ENCODE results near the gene NFATC2. TPM values are rescaled to one million over a fixed set of nuclear protein-coding genes. Genes with fewer than 3 reads are reported as not detected.

Gene NFATC2
- total RNA-seq, 1 experiment from 2014 or later: 6.3 TPM

DNA sequence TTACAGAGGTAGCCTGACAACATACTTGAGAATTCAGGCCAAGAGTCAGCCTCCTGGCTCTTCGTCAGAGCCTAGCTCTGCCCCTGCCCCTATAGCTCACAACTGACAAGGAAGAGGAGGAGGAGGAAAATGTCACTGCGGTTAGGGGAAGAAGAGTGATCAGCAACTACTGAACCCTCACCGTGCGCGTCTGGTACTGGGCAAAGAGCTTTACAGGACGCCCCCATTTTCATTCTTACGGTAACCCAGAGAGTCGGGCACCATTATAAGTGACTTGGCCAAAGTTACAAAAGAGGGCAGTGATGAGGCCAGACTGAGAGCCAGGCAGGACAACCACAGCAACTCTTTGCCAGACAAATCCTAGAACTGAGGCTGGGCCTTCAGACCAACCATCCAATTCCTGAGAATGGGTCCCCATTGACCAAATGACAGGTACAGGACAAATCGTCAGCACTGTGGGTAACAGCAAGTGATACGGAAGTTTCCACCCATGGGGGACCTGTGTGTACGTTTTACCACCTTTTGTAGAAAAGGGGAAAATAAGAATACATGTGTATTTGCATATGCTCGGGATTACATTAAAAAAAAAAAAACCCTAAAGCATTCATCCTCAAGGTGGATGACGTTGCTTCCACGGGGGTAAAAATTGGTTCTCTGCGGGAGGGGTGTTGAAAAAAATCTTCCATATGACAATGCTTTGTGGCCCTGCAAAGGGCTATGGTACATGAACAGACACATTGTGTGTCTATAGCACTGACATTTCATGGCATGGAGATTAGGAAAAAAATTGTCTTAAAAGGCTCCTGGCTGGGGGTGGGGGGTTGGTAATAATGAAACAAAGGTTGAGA is 118.0 kb downstream of the NFATC2 start:
- no TSS peak for BruUV-seq (replicated peaks)
- DNase-seq: no peak
- Histone ChIP-seq H3K4me1 (replicated peaks; ENCODE audit: insufficient read depth) (peaks cover 32% of the 10 kb centered on the region), H3K79me2 (ENCODE audit: low read depth) (no peaks in the 10 kb centered on the region), H3K4me3 (peak overlapping the region; percentile 2; the same call in 1 of the 2 replicates), H3F3A (ENCODE audit: insufficient read depth, low read depth) (peaks cover 33% of the 10 kb centered on the region), H4K20me1 (ENCODE audit: insufficient read depth) (no peaks in the 10 kb centered on the region), H3K27me3 (ENCODE audit: insufficient read depth, low read depth) (no peaks in the 10 kb centered on the region), H3K27ac (peak overlapping the region; percentile 77), H2AFZ (0 out of 2 replicates have a peak overlapping the region, but pooled peaks have one; percentile 2), H3K9me3 (ENCODE audit: insufficient read depth, low read depth) (no peaks in the 10 kb centered on the region), H3K9me2 (ENCODE audit: insufficient read depth) (no peaks in the 10 kb centered on the region), H3K4me2 (peak overlapping the region; percentile 60), H3K36me3 (ENCODE audit: low read depth) (no peaks in the 10 kb centered on the region)
- intact Hi-C loops (cut with micrococcal nuclease; ENCODE audit: unreplicated experiment): no loop called here
- ChIA-PET CTCF (no interaction called here), POLR2A (ENCODE audit: unreplicated experiment) (no interaction called here)
- no peak for TF ChIP-seq EZH2 (IDR thresholded peaks at IDR 0.05; ENCODE audit: low read depth)
- TF ChIP-seq, protein P1, sequence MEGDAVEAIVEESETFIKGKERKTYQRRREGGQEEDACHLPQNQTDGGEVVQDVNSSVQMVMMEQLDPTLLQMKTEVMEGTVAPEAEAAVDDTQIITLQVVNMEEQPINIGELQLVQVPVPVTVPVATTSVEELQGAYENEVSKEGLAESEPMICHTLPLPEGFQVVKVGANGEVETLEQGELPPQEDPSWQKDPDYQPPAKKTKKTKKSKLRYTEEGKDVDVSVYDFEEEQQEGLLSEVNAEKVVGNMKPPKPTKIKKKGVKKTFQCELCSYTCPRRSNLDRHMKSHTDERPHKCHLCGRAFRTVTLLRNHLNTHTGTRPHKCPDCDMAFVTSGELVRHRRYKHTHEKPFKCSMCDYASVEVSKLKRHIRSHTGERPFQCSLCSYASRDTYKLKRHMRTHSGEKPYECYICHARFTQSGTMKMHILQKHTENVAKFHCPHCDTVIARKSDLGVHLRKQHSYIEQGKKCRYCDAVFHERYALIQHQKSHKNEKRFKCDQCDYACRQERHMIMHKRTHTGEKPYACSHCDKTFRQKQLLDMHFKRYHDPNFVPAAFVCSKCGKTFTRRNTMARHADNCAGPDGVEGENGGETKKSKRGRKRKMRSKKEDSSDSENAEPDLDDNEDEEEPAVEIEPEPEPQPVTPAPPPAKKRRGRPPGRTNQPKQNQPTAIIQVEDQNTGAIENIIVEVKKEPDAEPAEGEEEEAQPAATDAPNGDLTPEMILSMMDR (conservative IDR thresholded peaks at IDR 0.05): no peak

DNA sequence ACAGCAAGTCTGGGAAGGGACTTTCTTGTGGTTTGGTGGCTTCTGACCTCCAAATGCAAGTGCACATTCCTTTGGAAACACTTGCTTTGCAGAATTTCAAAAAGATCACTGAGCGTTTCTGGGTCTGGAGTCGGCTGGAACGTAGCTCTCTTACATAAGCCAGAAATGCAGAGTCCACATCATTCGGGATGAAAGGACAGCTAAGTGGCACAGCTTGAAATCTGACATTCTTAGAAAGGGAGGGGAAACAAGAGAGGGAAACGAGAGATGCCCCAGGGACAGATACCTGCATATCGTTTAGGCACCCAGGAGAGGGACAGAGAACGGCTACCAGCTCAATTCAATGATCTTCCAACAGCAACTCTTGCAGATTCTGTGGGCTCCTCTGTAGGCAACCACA is 118.7 kb downstream of the NFATC2 start:
- Histone ChIP-seq H3K9me2 (ENCODE audit: insufficient read depth) (no peaks in the 10 kb centered on the region), H3K27ac (peak overlapping the region; percentile 77), H3F3A (ENCODE audit: insufficient read depth, low read depth) (peaks cover 33% of the 10 kb centered on the region), H4K20me1 (ENCODE audit: insufficient read depth) (no peaks in the 10 kb centered on the region), H3K9me3 (ENCODE audit: insufficient read depth, low read depth) (no peaks in the 10 kb centered on the region), H3K79me2 (ENCODE audit: low read depth) (no peaks in the 10 kb centered on the region), H2AFZ (no peak overlapping the region), H3K36me3 (ENCODE audit: low read depth) (no peaks in the 10 kb centered on the region), H3K4me3 (peak overlapping the region; percentile 16; the same call in 1 of the 2 replicates), H3K27me3 (ENCODE audit: insufficient read depth, low read depth) (no peaks in the 10 kb centered on the region), H3K4me1 (replicated peaks; ENCODE audit: insufficient read depth) (peaks cover 32% of the 10 kb centered on the region), H3K4me2 (peak overlapping the region; percentile 60)
- ChIA-PET POLR2A (ENCODE audit: unreplicated experiment) (no interaction called here), CTCF (no interaction called here)
- DNase-seq: peak; percentile 13 to 93
- intact Hi-C loops (cut with micrococcal nuclease; ENCODE audit: unreplicated experiment): no loop called here
- BruUV-seq (replicated peaks): no TSS peak
- no peak for TF ChIP-seq EZH2 (IDR thresholded peaks at IDR 0.05; ENCODE audit: low read depth)
- TF ChIP-seq, protein P1 (conservative IDR thresholded peaks at IDR 0.05): no peak

DNA sequence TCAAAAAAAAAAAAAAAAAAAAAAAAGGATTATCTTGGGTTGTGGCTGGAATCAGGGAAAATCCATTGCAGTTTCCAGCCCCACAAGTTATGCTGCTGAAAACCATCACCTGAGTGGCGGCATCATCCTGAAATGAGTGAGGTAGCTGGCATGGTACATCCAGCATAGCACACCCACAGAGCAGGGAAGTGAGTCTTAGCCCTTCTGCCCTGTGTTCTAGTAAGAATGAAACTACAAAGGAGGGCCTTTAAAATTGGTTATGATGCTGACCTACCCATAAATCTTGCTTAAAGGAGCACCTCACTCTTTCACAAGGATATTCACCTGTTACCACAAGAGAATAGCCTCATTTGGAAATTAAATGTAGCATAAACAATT is 119.2 kb downstream of the NFATC2 start:
- peak in 1 of 2 experiments; percentile 38 for DNase-seq
- Histone ChIP-seq H2AFZ (no peak overlapping the region), H3K27ac (peak overlapping the region; percentile 77), H3K4me2 (peak overlapping the region; percentile 60), H3K36me3 (ENCODE audit: low read depth) (no peaks in the 10 kb centered on the region), H4K20me1 (ENCODE audit: insufficient read depth) (no peaks in the 10 kb centered on the region), H3K79me2 (ENCODE audit: low read depth) (no peaks in the 10 kb centered on the region), H3F3A (ENCODE audit: insufficient read depth, low read depth) (peaks cover 33% of the 10 kb centered on the region), H3K9me2 (ENCODE audit: insufficient read depth) (no peaks in the 10 kb centered on the region), H3K4me1 (replicated peaks; ENCODE audit: insufficient read depth) (peaks cover 32% of the 10 kb centered on the region), H3K9me3 (ENCODE audit: insufficient read depth, low read depth) (no peaks in the 10 kb centered on the region), H3K4me3 (0 out of 2 replicates have a peak overlapping the region, but pooled peaks have one; percentile 16), H3K27me3 (ENCODE audit: insufficient read depth, low read depth) (no peaks in the 10 kb centered on the region)
- no TSS peak for BruUV-seq (replicated peaks)
- intact Hi-C loops (cut with micrococcal nuclease; ENCODE audit: unreplicated experiment): no loop called here
- ChIA-PET POLR2A (ENCODE audit: unreplicated experiment) (no interaction called here), CTCF (interaction anchor here (0.8 kb wide), 1 partner anchor 433 kb away, joined by 13 read pairs; no protein-coding TSS in a partner anchor)
- TF ChIP-seq EZH2 (IDR thresholded peaks at IDR 0.05; ENCODE audit: low read depth): no peak
- TF ChIP-seq, protein P1 (conservative IDR thresholded peaks at IDR 0.05): no peak

Data from PC-9 (cell line).